Neural progenitor cell (in vitro differentiated cells): ENCODE data around the gene TBCD. TPM values are rescaled to one million over a fixed set of nuclear protein-coding genes. Genes with fewer than 3 reads are reported as not detected.
"Not testable (repeated sequence)": the region's sequence is repeated elsewhere in the genome, so short reads cannot be mapped to it uniquely, and the experiment has no call there.

Experiments used
- DNase-seq: peaks from one replicate; pipeline ENCODE4 v3.0.0-alpha.2; 2016; ENCODE audit warnings: low spot score
- H2AFZ ChIP-seq: fragments of 200-600 bp; sonication (generic); replicated peaks from 2 replicates; pipeline ENCODE4 v1.6.1; 2016; ENCODE audit warnings: antibody characterized with exemption
- H3F3A ChIP-seq: fragments of 200-600 bp; sonication (generic); 2 replicates; pipeline ENCODE4 v1.6.1; 2016; ENCODE audit warnings: antibody characterized with exemption, low read depth
- H3K27ac ChIP-seq: fragments of 200-600 bp; sonication (generic); 2 replicates; pipeline ENCODE4 v1.5.1; 2016; ENCODE audit warnings: mild to moderate bottlenecking
- H3K27me3 ChIP-seq: fragments of 200-600 bp; sonication (generic); 2 replicates; pipeline ENCODE4 v1.6.1; 2016; ENCODE audit warnings: mild to moderate bottlenecking, moderate library complexity
- H3K36me3 ChIP-seq: fragments of 200-600 bp; sonication (generic); 2 replicates; pipeline ENCODE4 v1.5.1; 2016
- H3K4me1 ChIP-seq: fragments of 200-600 bp; sonication (generic); 2 replicates; pipeline ENCODE4 v1.6.1; 2016; ENCODE audit warnings: mixed run types
- H3K4me2 ChIP-seq: fragments of 200-600 bp; sonication (generic); 2 replicates; pipeline ENCODE4 v1.6.1; 2016
- H3K4me3 ChIP-seq: fragments of 200-600 bp; sonication (generic); 2 replicates; pipeline ENCODE4 v1.5.1; 2016
- H3K79me2 ChIP-seq: fragments of 200-600 bp; sonication (generic); 2 replicates; pipeline ENCODE4 v1.6.1; 2016; ENCODE audit warnings: low read depth
- H3K9ac ChIP-seq: fragments of 200-600 bp; sonication (generic); 2 replicates; pipeline ENCODE4 v1.6.1; 2016
- H3K9me3 ChIP-seq: fragments of 200-600 bp; sonication (generic); 2 replicates; pipeline ENCODE4 v1.5.1; 2016; ENCODE audit warnings: low read depth
- H4K20me1 ChIP-seq: fragments of 200-600 bp; sonication (generic); 2 replicates; pipeline ENCODE4 v1.6.1; 2016; ENCODE audit warnings: low read depth
- H3K27ac Mint-ChIP-seq: 3 replicates; pipeline ENCODE4 v1.8.0; 2021; ENCODE audit warnings: mixed read lengths
- H3K27me3 Mint-ChIP-seq: 2 replicates; pipeline ENCODE4 v1.8.0; 2022; ENCODE audit warnings: low read depth, mild to moderate bottlenecking, inconsistent platforms, moderate library complexity, mixed read lengths; ENCODE audit not compliant: insufficient read depth
- H3K36me3 Mint-ChIP-seq: 3 replicates; pipeline ENCODE4 v1.8.0; 2021; ENCODE audit warnings: mixed read lengths
- H3K4me1 Mint-ChIP-seq: 3 replicates; pipeline ENCODE4 v1.8.0; 2021; ENCODE audit warnings: mixed read lengths
- H3K4me3 Mint-ChIP-seq: 3 replicates; pipeline ENCODE4 v1.8.0; 2021; ENCODE audit warnings: mild to moderate bottlenecking, moderate library complexity, mixed read lengths
- H3K9me3 Mint-ChIP-seq: 3 replicates; pipeline ENCODE4 v1.8.0; 2020; ENCODE audit warnings: mixed read lengths
- CTCF ChIP-seq: fragments of 200-600 bp; sonication (generic); IDR thresholded peaks from 2 replicates; pipeline ENCODE4 v1.5.1; 2017; ENCODE audit warnings: antibody characterized with exemption, mild to moderate bottlenecking
- EZH2 ChIP-seq: fragments of 200-600 bp; sonication (generic); IDR thresholded peaks from 2 replicates; pipeline ENCODE4 v1.6.1; 2017; ENCODE audit warnings: antibody characterized with exemption, mild to moderate bottlenecking, moderate library complexity
- EZH2phosphoT487 ChIP-seq: fragments of 200-600 bp; sonication (generic); IDR thresholded peaks from 2 replicates; pipeline ENCODE4 v1.6.1; 2017; ENCODE audit warnings: antibody characterized with exemption
- total RNA-seq: library from RNA; depleted of rRNA; stranded (reverse); fragments of >200 nt; gene quantifications from 2 replicates; pipeline ENCODE4 v1.2.3, GENCODE V29; 2015; ENCODE audit warnings: low replicate concordance

Gene TBCD
- total RNA-seq, 1 donor from 2014 or later: 76.4 TPM

GRCh38 chr17:82952019-82952418, 200.2 kb downstream of the TBCD start:
- no peaks in the 10 kb centered on the region for H3F3A ChIP-seq
- no peak for DNase-seq
- Mint-ChIP-seq H3K4me3 (no peak overlapping the region), H3K27ac (no peak overlapping the region), H3K36me3 (peaks cover 76% of the 10 kb centered on the region), H3K27me3 (peaks cover 12% of the 10 kb centered on the region), H3K4me1 (no peaks in the 10 kb centered on the region), H3K9me3 (peaks cover 78% of the 10 kb centered on the region)
- no peak overlapping the region for H3K4me3 ChIP-seq
- H3K36me3 ChIP-seq: no peaks in the 10 kb centered on the region
- H3K4me2 ChIP-seq: no peak overlapping the region
- H3K79me2 ChIP-seq: no peaks in the 10 kb centered on the region
- TF ChIP-seq EZH2phosphoT487: no peak
- TF ChIP-seq EZH2: no peak
- no peak for TF ChIP-seq CTCF
- H3K9ac ChIP-seq: no peak overlapping the region
- no peaks in the 10 kb centered on the region for H3K27me3 ChIP-seq
- peaks cover 15% of the 10 kb centered on the region for H3K9me3 ChIP-seq
- H4K20me1 ChIP-seq: no peaks in the 10 kb centered on the region
- no peak overlapping the region for H3K27ac ChIP-seq
- H2AFZ ChIP-seq: no peak overlapping the region
- no peaks in the 10 kb centered on the region for H3K4me1 ChIP-seq

GRCh38 chr17:82955106-82955505, 203.2 kb downstream of the TBCD start:
- not testable (repeated sequence) for H3K4me3 ChIP-seq, H3K27ac ChIP-seq, H3K4me1 ChIP-seq, H3F3A ChIP-seq, H3K27ac Mint-ChIP-seq, H3K4me3 Mint-ChIP-seq, H3K4me2 ChIP-seq, H4K20me1 ChIP-seq, H3K36me3 ChIP-seq, H3K9ac ChIP-seq, DNase-seq, H3K27me3 ChIP-seq, H3K79me2 ChIP-seq, H2AFZ ChIP-seq, H3K4me1 Mint-ChIP-seq, H3K9me3 ChIP-seq
- peaks cover 54% of the 10 kb centered on the region for H3K9me3 Mint-ChIP-seq
- peaks cover 63% of the 10 kb centered on the region for H3K36me3 Mint-ChIP-seq
- H3K27me3 Mint-ChIP-seq: peaks cover 10% of the 10 kb centered on the region

- DNase-seq, H3K4me2 ChIP-seq, H3K27me3 ChIP-seq, H3K27ac ChIP-seq, H2AFZ ChIP-seq, H4K20me1 ChIP-seq, H3K36me3 ChIP-seq, H3K79me2 ChIP-seq, H3K4me1 Mint-ChIP-seq, H3F3A ChIP-seq, H3K27me3 Mint-ChIP-seq, H3K27ac Mint-ChIP-seq, H3K9ac ChIP-seq, H3K4me3 ChIP-seq, H3K4me1 ChIP-seq, H3K4me3 Mint-ChIP-seq, H3K9me3 ChIP-seq: not testable (repeated sequence)
- peaks cover 57% of the 10 kb centered on the region for H3K36me3 Mint-ChIP-seq
- H3K9me3 Mint-ChIP-seq: peaks cover 49% of the 10 kb centered on the region
Observed at GRCh38 chr17:82955627-82956026, 203.8 kb downstream of the TBCD start.

- no peak overlapping the region for H3K27ac ChIP-seq
- DNase-seq: no peak
- no peak overlapping the region for H3K4me3 Mint-ChIP-seq
- peaks cover 4% of the 10 kb centered on the region for H3K9me3 ChIP-seq
- no peaks in the 10 kb centered on the region for H3F3A ChIP-seq
- H4K20me1 ChIP-seq: no peaks in the 10 kb centered on the region
- H3K4me1 ChIP-seq: no peaks in the 10 kb centered on the region
- H3K4me3 ChIP-seq: no peak overlapping the region
- no peak overlapping the region for H3K9ac ChIP-seq
- no peak overlapping the region for H3K4me2 ChIP-seq
- H3K79me2 ChIP-seq: no peaks in the 10 kb centered on the region
- no peaks in the 10 kb centered on the region for H3K4me1 Mint-ChIP-seq
- H3K27me3 ChIP-seq: no peaks in the 10 kb centered on the region
- peaks cover 53% of the 10 kb centered on the region for H3K36me3 Mint-ChIP-seq
- H2AFZ ChIP-seq: no peak overlapping the region
- TF ChIP-seq CTCF: no peak
- no peak for TF ChIP-seq EZH2phosphoT487
- no peak for TF ChIP-seq EZH2
- peaks cover 8% of the 10 kb centered on the region for H3K27me3 Mint-ChIP-seq
- no peaks in the 10 kb centered on the region for H3K36me3 ChIP-seq
- H3K27ac Mint-ChIP-seq: no peak overlapping the region
- peaks cover 45% of the 10 kb centered on the region for H3K9me3 Mint-ChIP-seq
Observed at GRCh38 chr17:82956146-82956725, 204.4 kb downstream of the TBCD start.
